GM21528 (cell line): ENCODE results near the gene CCNL1.

Experiments
- ATAC-seq: cut with Tn5 transposase; IDR thresholded peaks from one replicate; pipeline ENCODE4 v1.9.1; 2021; ENCODE audit warnings: mild to moderate bottlenecking, moderate library complexity; ENCODE audit not compliant: unreplicated experiment, low FRiP score

CCNL1 gene

GRCh38 chr3:157127831-157128767, 31.8 kb downstream of the CCNL1 start:
- ATAC-seq, result no peak

- ATAC-seq, result no peak
These were observed 32.7 kb downstream of the CCNL1 start for GRCh38 chr3:157127268-157127667.

- ATAC-seq, result no peak
These were observed 33.6 kb downstream of the CCNL1 start for GRCh38 chr3:157126365-157126764.

- ATAC-seq, result no peak
These were observed 34.8 kb downstream of the CCNL1 start for GRCh38 chr3:157125101-157125500.

- no peak for ATAC-seq
These were observed 36.3 kb downstream of the CCNL1 start for GRCh38 chr3:157123621-157124020.

GRCh38 chr3:157122832-157123427, 37.0 kb downstream of the CCNL1 start:
- no peak for ATAC-seq

- no peak for ATAC-seq
These were observed 37.8 kb downstream of the CCNL1 start for GRCh38 chr3:157122116-157122515.

GRCh38 chr3:157121522-157121921, 38.4 kb downstream of the CCNL1 start:
- ATAC-seq, result no peak

- ATAC-seq, result no peak
These were observed 39.7 kb downstream of the CCNL1 start for GRCh38 chr3:157120071-157120892.

GRCh38 chr3:157119369-157119951, 40.5 kb downstream of the CCNL1 start:
- no peak for ATAC-seq

GRCh38 chr3:157117875-157118654, 41.9 kb downstream of the CCNL1 start:
- ATAC-seq, result no peak

- ATAC-seq, result no peak
These were observed 42.7 kb downstream of the CCNL1 start for GRCh38 chr3:157117206-157117605.

- no peak for ATAC-seq
These were observed 43.9 kb downstream of the CCNL1 start for GRCh38 chr3:157116017-157116416.

- no peak for ATAC-seq
These were observed 44.6 kb downstream of the CCNL1 start for GRCh38 chr3:157115069-157116006.

GRCh38 chr3:157113832-157114505, 46.0 kb downstream of the CCNL1 start:
- ATAC-seq, result no peak

- no peak for ATAC-seq
These were observed 47.4 kb downstream of the CCNL1 start for GRCh38 chr3:157112536-157112935.

- no peak for ATAC-seq
These were observed 48.4 kb downstream of the CCNL1 start for GRCh38 chr3:157111518-157111917.

- ATAC-seq, result no peak
These were observed 49.1 kb downstream of the CCNL1 start for GRCh38 chr3:157110761-157111278.
